Stimulated activated CD4-positive, alpha-beta T cell treated with anti-CD3 and anti-CD28 coated beads, TNF-alpha, amount 100 ng/mL, for 24 hours (primary cell): ENCODE data around the gene TUT1.
"Not testable (repeated sequence)": the region's sequence is repeated elsewhere in the genome, so short reads cannot be mapped to it uniquely, and the experiment has no call there.

Source experiments
- DNase-seq, 3 experiments: peaks; one replicate each; pipeline ENCODE4 v3.0.0-alpha.2; 2020; ENCODE audit warnings: low read depth in 3 of 3

TUT1 gene

DNA sequence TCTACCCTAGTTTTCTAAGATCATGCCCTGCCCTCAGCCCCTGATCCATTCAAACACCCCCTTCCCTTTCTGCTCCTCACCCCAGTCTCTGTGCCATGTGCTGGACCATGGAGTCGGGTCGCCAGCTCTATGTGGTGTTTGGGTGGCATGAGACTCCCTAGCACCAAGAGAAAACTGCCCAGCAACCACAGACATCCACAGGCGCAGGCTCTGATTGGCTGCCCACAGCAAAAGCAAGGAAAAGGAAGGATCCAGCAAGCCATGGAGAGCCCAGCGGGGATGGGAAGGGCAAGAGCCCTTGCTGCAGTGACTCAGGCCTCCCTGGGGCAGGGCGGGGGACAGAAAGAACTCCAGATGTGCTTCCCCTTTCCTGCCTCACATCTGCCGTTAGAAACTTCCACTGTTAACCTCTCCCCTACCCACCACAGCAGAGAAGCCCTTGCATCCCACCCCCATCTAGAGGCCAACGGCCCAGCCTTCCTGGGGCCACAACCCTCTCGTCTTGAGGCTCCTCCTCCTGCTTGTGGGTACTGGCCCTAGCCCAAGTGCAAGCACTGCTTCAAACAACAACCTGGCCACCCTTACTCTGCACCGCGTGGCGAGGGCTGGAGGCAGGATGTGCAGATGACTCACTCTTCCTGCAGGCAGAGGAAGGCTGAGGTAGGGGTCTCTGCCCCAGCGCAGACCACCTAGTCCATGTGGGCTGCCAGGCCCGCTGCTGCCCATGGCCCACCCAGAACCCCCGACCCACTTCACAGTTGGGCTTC is 35.0 kb downstream of the TUT1 start:
- DNase-seq = peak in 1 of 3 experiments; percentile 83

GRCh38 chr11:62555464-62556107 is 35.7 kb downstream of the TUT1 start:
- DNase-seq = no peak

DNA sequence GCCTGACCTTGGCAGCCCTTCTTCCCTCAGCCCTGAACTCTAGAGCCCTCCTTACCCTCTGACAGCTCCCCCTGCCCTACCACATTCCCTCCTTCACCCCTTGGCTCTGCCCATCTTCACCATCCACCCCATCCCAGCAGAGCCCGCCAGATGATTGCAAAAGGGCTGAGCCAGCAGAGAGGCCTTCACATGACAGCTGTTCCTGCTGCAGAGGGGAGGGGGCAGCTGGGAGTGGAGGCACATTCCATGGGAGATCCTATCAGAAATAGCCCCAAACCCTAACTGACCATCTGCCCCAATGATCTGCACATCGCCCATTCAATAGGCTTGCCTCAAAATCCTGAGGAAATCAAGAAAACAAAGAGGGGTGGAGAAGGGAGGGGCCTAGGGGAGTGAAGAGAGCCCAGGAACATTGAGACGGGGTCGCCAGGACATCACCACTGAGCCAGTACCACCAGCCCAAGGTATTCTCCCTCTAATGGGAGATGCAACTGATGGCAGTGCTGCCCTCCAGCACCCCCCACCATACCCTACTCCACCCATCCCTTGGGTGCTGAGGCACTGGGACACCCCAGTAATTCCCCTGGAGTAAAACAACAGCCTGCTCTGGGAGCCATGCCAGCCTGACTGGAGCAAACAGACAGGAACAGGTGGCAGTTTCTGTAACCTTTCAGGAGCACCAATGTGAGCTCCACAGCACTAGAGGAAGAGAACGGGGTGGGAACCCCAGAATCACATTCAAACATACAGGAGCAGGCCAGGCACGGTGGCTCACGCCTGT is 36.7 kb downstream of the TUT1 start:
- no peak for DNase-seq

DNA sequence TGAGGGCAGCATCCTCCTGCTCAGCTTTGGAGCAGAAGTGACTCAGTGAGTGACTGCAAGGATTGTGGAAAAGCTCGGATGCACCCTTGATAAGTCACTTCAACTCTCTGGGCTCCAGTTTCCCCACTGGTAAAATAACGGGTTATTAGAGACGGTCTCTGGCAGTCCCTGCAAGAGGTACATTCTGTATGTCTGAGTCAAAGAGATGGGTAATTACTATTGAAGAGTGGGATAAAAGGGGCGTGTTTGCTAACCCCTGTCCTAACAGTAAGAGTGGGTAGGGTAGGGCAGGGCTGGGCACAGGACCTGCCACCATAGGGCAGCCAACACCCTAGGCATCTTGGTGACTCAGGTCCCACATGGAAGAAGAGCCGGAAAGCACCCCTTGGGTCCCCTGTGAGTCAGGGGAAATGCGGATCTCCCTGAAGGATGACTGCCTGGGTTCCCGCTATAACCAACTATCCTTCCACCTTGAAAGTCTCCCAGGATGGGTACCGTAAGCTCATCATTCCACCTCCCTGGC is 37.4 kb downstream of the TUT1 start:
- DNase-seq = no peak

DNA sequence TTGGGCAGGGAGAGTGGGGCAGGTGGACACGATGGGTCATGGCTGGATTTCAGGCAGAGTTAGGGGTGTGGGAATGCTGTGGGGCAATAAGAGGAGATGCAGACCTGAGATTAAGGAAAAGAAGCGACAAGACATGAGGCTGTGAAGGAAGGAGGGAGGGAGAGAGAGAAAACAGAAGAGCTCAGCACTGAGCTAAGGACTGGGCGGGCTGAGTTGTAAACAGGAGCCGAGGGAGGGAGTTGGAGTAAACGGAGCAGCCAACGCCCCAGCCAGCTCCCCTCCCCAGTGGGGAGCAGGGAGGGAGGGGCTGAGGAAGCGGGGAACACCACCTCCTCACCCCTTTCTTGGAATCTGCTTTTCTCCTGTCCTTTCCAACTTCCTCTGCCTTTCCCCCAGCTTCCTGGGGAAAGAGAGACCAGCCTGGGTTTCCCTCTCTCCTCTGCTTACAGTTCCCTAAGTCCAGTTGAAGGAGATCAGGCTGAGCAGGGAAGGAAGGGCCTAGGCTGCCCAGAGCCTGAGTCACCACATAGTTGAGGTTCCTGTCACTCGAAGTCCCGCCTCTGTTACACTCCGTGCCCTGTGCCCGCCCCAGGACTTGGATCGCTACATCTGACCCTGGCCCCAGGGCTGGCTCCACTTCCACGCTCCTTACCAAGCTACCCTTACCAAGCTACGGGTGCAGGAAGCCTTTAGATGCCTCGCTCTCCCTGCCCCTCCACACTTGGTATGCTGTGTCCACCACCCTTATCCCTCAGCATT is 38.1 kb downstream of the TUT1 start:
- no peak for DNase-seq

- no peak for DNase-seq
Observed at GRCh38 chr11:62552485-62553079, 38.7 kb downstream of the TUT1 start.

GRCh38 chr11:62550478-62550877 is 40.8 kb downstream of the TUT1 start:
- not testable (repeated sequence) for DNase-seq

DNA sequence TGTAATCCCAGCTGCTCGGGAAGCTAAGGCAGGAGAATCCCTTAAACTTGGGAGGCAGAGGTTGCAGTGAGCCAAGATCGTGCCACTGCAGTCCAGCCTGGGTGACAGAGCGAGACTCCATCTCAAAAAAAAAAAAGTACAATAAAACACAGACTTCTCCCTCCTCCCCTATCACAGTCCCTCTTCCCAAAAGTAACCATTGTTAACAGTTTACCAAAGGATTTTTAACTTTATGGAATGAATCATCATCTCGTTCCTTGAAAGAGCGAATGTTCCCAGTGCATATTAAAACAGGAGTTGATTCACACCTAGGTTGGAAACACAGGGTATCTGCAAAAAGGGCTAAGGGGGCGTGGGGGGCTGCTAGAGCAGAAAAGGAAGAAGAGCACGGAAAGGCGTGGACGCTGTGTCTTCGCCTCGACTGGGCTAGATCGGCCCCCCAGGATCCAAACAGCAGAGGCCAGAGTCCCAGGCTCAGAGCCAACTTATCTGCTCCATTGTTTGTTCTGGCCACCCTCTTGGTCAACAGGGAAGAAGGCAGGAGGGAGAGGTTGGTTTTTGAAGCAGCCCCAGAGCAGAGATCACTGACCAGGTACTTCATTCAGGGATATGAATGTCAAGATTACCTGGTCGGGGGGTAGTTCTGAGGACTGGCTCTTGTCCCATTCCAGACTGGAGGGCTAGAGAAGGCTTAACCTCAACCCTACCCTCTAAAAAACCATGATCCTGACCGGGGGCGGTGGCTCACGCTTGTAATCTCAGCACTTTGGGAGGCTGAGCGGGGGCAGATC is 42.6 kb downstream of the TUT1 start:
- DNase-seq = no peak

DNA sequence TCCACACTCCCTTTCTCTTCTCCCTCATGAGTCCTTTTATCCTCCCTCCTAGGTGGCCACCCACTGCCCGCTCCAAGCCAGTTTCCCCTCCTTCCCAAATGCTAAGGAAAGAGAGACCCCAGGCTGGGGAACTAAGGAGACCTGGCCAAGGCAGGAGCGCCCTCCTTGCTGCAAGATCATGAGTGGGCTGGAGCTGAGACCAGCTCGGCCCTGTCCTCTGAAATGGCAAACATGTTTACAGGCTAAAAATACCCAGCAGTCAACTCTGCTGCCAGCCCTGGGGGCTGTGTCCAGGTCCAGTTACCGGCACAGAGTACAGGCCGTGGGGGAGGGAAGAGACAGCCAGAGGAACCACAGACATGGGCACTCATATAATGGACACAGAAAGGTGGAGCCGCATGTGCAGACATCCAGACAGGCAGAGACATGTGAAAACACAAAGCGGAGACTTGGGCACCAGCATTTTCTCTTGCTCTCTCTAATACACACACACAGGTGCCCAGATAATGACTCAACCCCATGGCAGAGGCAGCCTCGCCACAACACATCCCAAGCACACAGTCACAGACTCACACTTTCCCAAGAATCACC is 43.5 kb downstream of the TUT1 start:
- no peak for DNase-seq

DNA sequence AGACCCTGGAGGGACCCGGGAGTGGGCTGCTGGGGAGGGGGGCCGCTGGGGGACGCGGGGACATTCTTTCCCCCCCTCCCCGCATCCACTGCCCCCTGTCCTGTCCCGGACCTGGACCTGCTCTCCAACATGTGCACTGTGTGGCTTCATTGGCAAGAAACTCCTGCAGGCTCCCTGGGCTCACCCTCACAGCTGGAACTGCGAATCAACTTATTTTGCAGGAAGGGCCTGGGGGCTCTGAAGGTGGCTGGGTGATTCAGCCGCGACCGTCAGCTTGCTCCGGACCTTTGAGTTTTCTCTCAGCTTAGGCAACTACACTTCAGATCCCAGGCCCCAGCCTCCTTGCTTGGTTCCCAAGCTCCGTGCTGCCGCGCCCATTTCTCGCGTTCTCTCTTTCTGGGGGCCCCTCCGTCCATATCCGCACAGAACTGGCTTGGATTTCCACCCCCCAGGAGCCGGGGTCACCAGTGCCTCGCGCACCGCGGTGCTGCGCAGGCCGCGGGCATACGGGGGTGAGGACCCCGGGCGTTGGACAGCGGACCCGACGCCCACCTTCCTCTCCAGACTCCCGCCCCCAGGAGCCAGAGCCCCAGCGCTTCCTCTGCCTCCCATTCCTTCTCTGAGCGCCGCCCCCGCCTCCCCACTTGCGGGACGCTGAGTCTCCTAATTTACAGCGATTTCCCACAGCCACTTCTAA is 44.2 kb downstream of the TUT1 start:
- no peak for DNase-seq

- DNase-seq = peak in 1 of 3 experiments; percentile 68
Observed at GRCh38 chr11:62546244-62546928, 44.9 kb downstream of the TUT1 start, which contains the start of gene AHNAK. Gene AHNAK (minus strand): TSS chr11:62546806. CDS start chr11:62536098, 10,708 bp downstream.

DNA sequence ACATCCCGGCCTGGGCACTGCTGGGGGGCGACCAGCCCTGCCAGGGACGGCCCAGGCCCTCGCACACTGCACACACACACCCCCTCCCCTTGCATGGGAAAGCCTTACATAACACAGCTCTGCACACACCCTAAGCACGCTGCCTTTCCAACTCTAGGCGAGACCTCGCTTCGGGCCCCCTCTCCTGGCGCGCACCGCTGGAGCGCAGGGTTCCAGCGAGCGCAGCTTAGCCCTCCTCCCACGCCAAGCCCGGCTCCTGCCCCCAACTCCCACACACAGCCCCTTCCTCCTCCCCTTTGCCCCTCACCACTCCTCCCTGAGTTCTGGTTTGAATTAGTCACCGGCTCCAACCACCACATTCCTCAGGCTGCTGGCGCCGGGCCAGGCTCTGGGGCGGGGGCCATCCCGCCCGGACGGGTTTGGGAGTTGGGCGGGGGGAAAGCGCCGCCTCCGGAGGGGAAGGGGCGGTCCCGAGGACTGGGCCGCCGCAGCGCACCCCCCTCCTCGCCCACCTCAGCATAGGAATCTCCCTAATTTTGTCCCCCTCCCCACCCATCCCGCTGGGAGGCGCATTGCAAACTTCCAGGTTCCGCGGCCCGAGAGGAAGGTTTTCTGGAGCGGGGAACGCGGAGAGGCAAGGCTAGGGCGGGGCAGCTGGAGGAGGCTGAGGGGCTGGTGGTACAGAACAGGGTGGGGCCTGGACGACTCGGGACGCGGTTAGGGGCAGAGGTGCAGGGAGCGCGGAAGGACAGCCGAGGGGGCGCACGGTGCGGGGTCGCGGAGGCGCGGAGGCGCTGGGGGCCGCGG is 45.7 kb downstream of the TUT1 start:
- peak in 1 of 3 experiments; percentile 69 for DNase-seq

DNA sequence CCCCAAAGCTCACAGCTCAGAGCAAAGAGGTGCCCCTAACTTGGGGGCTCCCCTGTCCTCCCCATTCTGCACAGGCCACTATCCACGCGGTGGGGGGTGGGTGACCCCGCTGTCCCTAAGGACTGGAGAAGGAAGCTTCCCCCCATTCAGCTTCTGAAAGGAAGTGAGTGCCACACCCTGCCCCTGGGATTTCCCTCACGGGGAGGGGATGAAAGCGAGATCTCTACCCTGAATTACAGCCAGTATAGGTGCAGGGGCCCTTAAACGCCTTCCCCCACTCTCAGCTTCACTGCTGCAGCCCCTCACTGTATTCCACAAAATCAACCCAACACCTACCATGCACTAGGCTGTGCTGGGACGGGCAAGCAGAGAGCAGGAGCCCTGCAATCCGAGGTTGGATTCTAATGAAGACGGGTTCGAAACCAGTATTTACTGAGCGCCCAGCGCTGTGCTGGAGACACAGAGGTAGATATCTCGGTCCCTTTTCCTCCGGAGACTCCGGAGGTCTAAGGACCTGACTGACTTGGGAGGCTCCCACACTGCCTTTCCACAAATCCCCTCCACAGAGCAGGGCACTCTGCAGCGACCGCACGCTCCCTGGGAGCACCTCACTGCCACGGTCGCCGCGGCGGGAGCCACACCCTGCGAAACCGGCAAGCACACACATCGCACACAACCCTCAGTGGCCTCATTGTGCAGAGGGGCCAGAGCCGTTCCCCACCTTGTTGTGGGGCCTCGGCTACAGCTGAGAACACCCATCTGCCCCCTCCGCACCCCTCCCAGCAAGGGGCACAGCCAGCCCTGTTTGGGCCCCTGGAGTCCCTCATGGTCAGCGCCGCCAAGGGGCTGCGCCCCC is 46.5 kb downstream of the TUT1 start:
- DNase-seq = peak in 1 of 3 experiments; percentile 29

DNA sequence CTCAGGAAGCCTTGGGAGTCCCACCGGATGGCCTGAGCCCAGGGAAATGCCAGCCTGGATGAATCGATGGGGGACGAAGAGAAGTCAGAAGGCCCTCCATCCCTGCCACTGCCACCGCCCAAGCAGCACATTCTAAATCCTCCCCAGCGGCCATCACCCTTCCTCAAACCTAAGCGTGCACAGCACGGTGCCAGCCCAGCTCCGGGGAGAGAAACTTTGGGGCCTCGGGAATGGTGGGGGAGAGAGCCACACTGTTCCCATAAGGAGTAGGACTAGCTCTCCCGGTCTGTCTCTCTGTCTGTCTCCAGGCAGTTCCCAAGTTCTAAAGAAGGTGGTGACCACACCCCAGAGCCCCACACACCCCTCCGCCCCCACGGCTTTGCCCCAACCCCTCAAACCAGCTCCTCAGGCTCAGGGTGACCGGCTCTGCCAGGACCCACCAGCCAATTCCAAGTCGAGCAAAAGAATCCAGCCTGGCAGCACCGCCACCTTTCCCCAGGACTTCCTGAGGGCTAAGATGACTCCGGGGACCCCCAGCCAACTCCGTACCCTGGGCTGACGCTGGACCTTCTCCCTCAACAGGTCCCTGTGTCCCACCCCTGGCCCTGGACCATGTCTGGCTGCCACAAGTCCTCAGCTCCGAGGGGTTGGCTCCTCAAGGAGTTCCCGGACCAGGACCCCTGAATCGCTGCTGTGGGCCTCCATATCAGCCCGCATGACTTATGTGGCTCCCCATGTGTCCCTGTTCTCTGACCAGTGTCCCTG is 47.5 kb downstream of the TUT1 start:
- no peak for DNase-seq

- peak; percentile 54 to 75 (median 58) for DNase-seq
Observed at GRCh38 chr11:62542750-62543567, 48.4 kb downstream of the TUT1 start.
